ENCODE measurements around the gene TDRD7.

GRCh38 chr9:97396256-97396655, 15.6 kb upstream of the TDRD7 start:
- TF ChIP-seq, protein P1, sequence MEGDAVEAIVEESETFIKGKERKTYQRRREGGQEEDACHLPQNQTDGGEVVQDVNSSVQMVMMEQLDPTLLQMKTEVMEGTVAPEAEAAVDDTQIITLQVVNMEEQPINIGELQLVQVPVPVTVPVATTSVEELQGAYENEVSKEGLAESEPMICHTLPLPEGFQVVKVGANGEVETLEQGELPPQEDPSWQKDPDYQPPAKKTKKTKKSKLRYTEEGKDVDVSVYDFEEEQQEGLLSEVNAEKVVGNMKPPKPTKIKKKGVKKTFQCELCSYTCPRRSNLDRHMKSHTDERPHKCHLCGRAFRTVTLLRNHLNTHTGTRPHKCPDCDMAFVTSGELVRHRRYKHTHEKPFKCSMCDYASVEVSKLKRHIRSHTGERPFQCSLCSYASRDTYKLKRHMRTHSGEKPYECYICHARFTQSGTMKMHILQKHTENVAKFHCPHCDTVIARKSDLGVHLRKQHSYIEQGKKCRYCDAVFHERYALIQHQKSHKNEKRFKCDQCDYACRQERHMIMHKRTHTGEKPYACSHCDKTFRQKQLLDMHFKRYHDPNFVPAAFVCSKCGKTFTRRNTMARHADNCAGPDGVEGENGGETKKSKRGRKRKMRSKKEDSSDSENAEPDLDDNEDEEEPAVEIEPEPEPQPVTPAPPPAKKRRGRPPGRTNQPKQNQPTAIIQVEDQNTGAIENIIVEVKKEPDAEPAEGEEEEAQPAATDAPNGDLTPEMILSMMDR (IDR thresholded peaks at IDR 0.05), result no peak
- TF ChIP-seq POLR2AphosphoS5 (IDR thresholded peaks at IDR 0.05) (no peak), POLR2A (IDR thresholded peaks at IDR 0.05) (no peak)
